ENCODE measurements around the gene DISP2. TPM values are rescaled to one million over a fixed set of nuclear protein-coding genes. Genes with fewer than 3 reads are reported as not detected.

The DISP2 gene
- total and polyA plus RNA-seq, 9 of the 15 experiments (the other 6 are each of a cell fraction or from before 2014, with no cell fraction given): 0.06 to 0.89 (median 0.15) TPM; not detected in 1

DNA sequence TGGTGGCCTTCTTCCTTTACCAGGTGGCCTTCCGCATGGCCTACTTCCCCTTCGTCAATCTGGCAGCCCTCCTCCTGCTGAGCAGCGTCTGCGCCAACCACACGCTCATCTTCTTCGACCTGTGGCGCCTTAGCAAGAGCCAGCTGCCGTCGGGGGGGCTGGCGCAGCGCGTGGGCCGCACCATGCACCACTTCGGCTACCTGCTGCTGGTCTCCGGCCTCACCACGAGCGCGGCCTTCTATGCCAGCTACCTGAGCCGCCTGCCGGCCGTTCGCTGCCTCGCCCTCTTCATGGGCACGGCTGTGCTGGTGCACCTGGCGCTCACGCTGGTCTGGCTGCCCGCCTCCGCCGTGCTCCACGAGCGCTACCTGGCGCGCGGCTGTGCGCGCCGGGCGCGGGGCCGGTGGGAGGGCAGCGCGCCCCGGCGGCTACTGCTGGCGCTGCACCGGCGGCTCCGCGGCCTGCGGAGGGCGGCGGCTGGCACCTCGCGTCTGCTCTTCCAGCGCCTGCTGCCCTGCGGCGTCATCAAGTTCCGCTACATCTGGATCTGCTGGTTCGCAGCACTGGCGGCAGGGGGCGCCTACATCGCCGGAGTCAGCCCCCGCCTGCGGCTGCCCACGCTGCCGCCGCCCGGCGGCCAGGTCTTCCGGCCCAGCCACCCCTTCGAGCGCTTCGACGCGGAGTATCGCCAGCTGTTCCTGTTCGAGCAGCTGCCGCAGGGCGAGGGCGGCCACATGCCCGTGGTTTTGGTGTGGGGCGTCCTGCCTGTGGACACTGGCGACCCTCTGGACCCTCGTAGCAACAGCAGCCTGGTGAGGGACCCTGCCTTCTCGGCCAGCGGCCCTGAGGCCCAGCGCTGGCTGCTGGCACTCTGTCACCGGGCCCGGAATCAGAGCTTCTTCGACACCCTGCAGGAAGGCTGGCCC is 9.9 kb downstream of the DISP2 start (continued):
- TF ChIP-seq, protein P1, sequence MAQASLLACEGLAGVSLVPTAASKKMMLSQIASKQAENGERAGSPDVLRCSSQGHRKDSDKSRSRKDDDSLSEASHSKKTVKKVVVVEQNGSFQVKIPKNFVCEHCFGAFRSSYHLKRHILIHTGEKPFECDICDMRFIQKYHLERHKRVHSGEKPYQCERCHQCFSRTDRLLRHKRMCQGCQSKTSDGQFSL (CRISPR knock-in tag; IDR thresholded peaks at IDR 0.05): peak; percentile 88
- TF ChIP-seq, protein P1 (tag; IDR thresholded peaks at IDR 0.05): 0 out of 4 replicates have a peak, but pooled peaks of 1 of the 2 experiments have one; percentile 35
- TF ChIP-seq CBX1 (IDR thresholded peaks at IDR 0.05; ENCODE audit: low read depth): 0 out of 2 replicates have a peak, but pooled peaks have one; percentile 42
- TF ChIP-seq ZNF124 (CRISPR knock-in tag; IDR thresholded peaks at IDR 0.05): 0 out of 2 replicates have a peak, but pooled peaks have one; percentile 60
- no peak for TF ChIP-seq RAD51 (IDR thresholded peaks at IDR 0.05; ENCODE audit: borderline replicate concordance, low read depth)
- 0 out of 2 replicates have a peak, but pooled peaks have one; percentile 22 for TF ChIP-seq ZNF384 (IDR thresholded peaks at IDR 0.05; ENCODE audit: low read depth, low read length)
- peak; percentile 39; the same call in 1 of the 2 replicates for TF ChIP-seq BHLHE40 (IDR thresholded peaks at IDR 0.05; ENCODE audit: low read length)
- TF ChIP-seq ZNF224 (CRISPR knock-in tag; IDR thresholded peaks at IDR 0.05): no peak
- TF ChIP-seq RAD21 (CRISPR knock-in tag; conservative IDR thresholded peaks at IDR 0.05 in 1 of 2, IDR thresholded peaks at IDR 0.05 in 1 of 2): peak in 1 of 2 experiments; percentile 77; a peak in 3 of 4 replicates
- 0 out of 4 replicates have a peak, but pooled peaks of 1 of the 2 experiments have one; percentile 0 for TF ChIP-seq FOXA3 (CRISPR knock-in tag; conservative IDR thresholded peaks at IDR 0.05 in 1 of 2, IDR thresholded peaks at IDR 0.05 in 1 of 2)
- TF ChIP-seq ZNF12 (CRISPR knock-in tag; IDR thresholded peaks at IDR 0.05): peak; percentile 73; the same call in 1 of the 2 replicates
- TF ChIP-seq CREB3L1 (IDR thresholded peaks at IDR 0.05; ENCODE audit: borderline replicate concordance, low read depth): peak; percentile 83; the same call in 1 of the 2 replicates
- TF ChIP-seq, protein P2, sequence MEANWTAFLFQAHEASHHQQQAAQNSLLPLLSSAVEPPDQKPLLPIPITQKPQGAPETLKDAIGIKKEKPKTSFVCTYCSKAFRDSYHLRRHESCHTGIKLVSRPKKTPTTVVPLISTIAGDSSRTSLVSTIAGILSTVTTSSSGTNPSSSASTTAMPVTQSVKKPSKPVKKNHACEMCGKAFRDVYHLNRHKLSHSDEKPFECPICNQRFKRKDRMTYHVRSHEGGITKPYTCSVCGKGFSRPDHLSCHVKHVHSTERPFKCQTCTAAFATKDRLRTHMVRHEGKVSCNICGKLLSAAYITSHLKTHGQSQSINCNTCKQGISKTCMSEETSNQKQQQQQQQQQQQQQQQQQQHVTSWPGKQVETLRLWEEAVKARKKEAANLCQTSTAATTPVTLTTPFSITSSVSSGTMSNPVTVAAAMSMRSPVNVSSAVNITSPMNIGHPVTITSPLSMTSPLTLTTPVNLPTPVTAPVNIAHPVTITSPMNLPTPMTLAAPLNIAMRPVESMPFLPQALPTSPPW (CRISPR knock-in tag; IDR thresholded peaks at IDR 0.05): peak; percentile 80
- no peak for TF ChIP-seq ZFP36 (IDR thresholded peaks at IDR 0.05; ENCODE audit: low read depth, low read length, partially characterized antibody)
- TF ChIP-seq TCFL5 (CRISPR knock-in tag; conservative IDR thresholded peaks at IDR 0.05): no peak
- no peak for TF ChIP-seq NFE2 (IDR thresholded peaks at IDR 0.05; ENCODE audit: low read depth)
- TF ChIP-seq ZNF282 (CRISPR knock-in tag; IDR thresholded peaks at IDR 0.05): peak; percentile 97

Measured in K562 (cell line).